GM12878 (cell line): Measurements from ENCODE around the gene TFCP2L1.

Source experiments
- ATF3 ChIP-seq: IDR thresholded peaks from 2 replicates; pipeline ENCODE4 v1.6.1; 2011; ENCODE audit warnings: low read depth, mild to moderate bottlenecking, low read length, moderate library complexity, borderline replicate concordance; ENCODE audit errors: extremely low read depth
- BCL11A ChIP-seq: IDR thresholded peaks from 2 replicates; pipeline ENCODE4 v1.6.1; 2011; ENCODE audit warnings: low read depth, low read length
- CTCF ChIP-seq, 3 experiments: IDR thresholded peaks in 2 of 3; conservative IDR thresholded peaks in 1 of 3; 2 replicates each; pipeline ENCODE4 v1.5.1; 2011; ENCODE audit warnings: low read depth in 3 of 3, low read length in 3 of 3, mild to moderate bottlenecking in 3 of 3, control low read depth in 2 of 3, moderate library complexity in 2 of 3, inconsistent platforms in 1 of 3, mixed read lengths in 1 of 3; ENCODE audit not compliant: control insufficient read depth in 2 of 3, insufficient read depth in 1 of 3; ENCODE audit errors: extremely low read depth in 1 of 3
- ESRRA ChIP-seq: IDR thresholded peaks from 2 replicates; pipeline ENCODE4 v1.6.1; 2012; ENCODE audit warnings: mild to moderate bottlenecking, low read length, improper control_type of control experiment
- PAX8 ChIP-seq: fragments of 450-650 bp; IDR thresholded peaks from 2 replicates; pipeline ENCODE4 v1.6.1; 2017; ENCODE audit warnings: mild to moderate bottlenecking, moderate library complexity
- POLR2AphosphoS5 ChIP-seq: IDR thresholded peaks from 2 replicates; pipeline ENCODE4 v1.6.1; 2011; ENCODE audit warnings: mild to moderate bottlenecking, low read length, inconsistent platforms
- RELA ChIP-seq: fragments of 450-650 bp; IDR thresholded peaks from 2 replicates; pipeline ENCODE4 v1.8.0; 2014; ENCODE audit warnings: borderline replicate concordance; ENCODE audit not compliant: partially characterized antibody
- SMC3 ChIP-seq: IDR thresholded peaks from 2 replicates; pipeline ENCODE4 v1.6.1; 2011; ENCODE audit warnings: low read length, improper control_type of control experiment, borderline replicate concordance
- USF1 ChIP-seq: IDR thresholded peaks from 2 replicates; pipeline ENCODE4 v1.6.1; 2011; ENCODE audit warnings: borderline replicate concordance, low read depth, mild to moderate bottlenecking, moderate library complexity, mixed read lengths, low read length; ENCODE audit not compliant: insufficient read depth; ENCODE audit errors: extremely low read length

GRCh38 chr2:121247534-121247933 is 37.5 kb downstream of the TFCP2L1 start:
- no peak for TF ChIP-seq ATF3
- TF ChIP-seq CTCF (IDR thresholded peaks at IDR 0.05 in 2 of 3, conservative IDR thresholded peaks at IDR 0.05 in 1 of 3; ENCODE audit: control insufficient read depth in 2 of 3, extremely low read depth in 1 of 3, insufficient read depth in 1 of 3, low read depth in 3 of 3, low read length in 3 of 3), result no peak
- TF ChIP-seq USF1, result no peak
- no peak for TF ChIP-seq BCL11A
- TF ChIP-seq RELA, result no peak
- no peak for TF ChIP-seq SMC3
- TF ChIP-seq ESRRA, result no peak
- TF ChIP-seq POLR2AphosphoS5, result no peak
- TF ChIP-seq PAX8, result no peak
